HG03039 (cell line): ENCODE results near the gene HIP1.
"Not testable (repeated sequence)": the region's sequence is repeated elsewhere in the genome, so short reads cannot be mapped to it uniquely, and the experiment has no call there.

Source experiments
- ATAC-seq: cut with Tn5 transposase; IDR thresholded peaks from one replicate; pipeline ENCODE4 v1.9.1; 2021; ENCODE audit warnings: mild to moderate bottlenecking, moderate library complexity; ENCODE audit not compliant: unreplicated experiment

Gene HIP1

DNA sequence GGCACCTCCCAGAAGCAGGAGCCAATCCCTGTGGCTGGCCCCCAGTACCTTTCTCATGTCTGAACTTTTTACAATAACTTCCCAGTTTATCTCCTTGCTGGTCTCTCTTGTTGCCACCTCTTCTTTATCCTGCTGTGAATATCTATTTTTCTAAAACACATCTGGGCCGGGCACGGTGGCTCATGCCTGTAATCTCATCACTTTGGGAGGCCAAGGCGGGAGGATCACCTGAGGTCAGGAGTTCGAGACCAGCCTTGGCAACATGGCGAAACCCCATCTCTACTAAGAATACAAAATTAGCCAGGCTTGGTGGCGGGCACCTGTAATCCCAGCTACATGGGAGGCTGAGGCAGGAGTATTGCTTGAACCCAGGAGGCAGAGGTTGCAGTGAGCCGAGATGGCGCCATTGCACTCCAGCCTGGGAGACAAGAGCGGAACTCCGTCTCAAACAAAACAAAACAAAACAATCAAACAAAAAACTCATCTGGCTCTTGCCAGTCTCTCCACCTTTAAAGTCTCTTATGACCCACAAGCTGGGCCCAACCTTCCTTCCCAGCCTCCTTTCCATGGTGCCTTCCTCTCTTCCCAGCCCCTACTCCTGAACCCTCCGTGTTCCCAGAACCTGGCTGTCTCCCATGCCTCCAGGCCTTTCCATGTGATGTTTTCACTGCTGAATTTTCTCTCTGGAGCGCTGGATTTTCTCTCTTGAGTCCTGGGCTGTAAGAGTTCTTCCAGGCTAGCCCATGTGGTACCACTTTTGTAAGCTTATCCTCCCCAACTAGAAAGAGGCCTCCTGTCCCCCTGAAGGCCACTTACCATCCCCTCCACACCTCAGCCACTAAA, 51.3 kb downstream of the HIP1 start:
- ATAC-seq, result no peak

DNA sequence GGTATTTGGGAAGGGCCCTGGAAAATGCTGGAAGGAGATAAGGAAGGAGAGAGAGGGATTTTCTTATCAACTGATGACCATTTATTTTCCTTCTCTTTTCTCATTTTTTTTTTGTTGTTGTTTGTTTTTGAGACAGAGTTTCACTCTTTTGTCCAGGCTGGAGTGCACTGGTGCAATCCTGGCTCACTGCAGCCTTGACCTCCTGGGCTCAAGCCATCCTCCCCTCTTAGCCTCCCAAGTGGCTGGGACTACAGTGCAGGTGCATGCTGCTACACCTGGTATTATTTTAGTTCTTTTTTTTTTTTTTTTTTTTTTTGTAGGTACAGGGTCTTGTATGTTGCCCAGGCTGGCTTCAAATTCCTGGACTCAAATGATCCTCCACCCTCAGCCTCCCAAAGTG, 52.2 kb downstream of the HIP1 start:
- no peak for ATAC-seq

DNA sequence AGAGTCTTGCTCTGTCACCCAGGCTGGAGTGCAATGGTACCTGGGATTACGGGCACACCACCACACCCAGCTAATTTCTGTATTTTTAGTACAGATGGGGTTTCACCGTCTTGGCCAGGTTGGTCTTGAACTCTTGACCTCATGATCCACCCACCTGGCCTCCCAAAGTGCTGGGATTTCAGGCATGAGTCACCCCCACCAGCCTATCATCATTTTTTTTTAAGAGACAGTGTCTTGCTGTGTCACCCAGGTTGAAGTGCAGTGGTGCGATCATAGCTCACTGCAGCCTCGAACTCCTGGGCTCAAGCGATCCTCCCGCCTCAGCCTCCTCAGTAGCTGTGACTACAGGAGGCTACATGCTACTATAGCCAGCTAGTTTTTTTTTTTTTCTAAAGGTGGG, 56.7 kb downstream of the HIP1 start:
- ATAC-seq, result not testable (repeated sequence)

DNA sequence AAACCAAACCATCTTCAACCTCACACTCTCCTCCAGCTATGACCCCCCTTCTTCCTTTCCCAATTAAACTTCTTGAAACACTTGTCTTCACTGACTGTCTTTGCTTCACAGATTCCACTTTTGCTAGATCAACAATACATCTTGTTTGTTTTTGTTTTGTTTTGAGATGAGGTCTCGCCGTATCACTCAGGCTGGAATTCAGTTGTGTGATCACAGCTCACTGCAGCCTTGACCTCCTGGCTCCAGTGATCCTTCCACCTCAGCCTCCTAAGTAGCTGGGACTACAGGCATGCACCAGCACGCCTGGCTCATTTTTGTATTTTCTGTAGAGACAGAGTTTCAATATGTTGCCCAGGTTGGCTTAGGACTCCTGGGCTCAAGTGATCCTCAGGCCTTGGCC, 59.7 kb downstream of the HIP1 start:
- ATAC-seq, result no peak

DNA sequence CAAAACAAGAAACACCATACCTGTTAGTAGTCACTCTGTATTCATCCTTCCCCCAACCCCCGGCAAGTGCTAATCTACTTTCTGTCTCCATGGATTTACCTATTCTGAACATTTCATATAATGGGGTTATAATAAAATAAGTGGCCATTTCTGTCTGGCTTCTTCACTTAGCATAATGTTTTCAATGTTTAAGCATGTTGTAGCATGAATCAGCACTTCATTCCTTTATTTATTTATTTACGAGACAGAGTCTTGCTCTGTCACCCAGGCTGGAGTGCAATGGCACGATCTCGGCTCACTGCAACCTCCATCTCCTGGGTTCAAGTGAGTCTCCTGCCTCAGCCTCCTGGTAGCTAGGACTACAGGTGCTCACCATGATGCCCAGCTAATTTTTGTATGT, 69.2 kb downstream of the HIP1 start:
- ATAC-seq, result no peak

DNA sequence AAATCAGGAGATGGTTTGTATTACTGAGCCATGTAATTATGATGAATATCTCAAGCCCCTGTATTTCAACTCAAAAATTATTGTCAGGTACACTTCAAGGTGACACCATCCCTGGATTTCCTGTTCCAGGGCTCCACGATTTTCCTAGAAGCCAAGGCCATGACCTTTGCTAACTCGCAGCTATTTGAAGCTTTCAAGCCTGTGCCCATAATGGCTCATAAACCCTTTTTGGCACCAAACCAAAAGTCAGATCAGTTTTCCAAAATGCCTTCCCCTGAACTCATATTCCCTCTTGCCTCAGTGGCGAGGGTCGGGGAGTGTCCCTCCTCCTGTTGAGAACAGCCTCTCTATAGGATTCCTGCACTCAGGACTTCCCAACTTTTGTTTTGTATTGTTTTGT, 70.8 kb downstream of the HIP1 start:
- no peak for ATAC-seq

DNA sequence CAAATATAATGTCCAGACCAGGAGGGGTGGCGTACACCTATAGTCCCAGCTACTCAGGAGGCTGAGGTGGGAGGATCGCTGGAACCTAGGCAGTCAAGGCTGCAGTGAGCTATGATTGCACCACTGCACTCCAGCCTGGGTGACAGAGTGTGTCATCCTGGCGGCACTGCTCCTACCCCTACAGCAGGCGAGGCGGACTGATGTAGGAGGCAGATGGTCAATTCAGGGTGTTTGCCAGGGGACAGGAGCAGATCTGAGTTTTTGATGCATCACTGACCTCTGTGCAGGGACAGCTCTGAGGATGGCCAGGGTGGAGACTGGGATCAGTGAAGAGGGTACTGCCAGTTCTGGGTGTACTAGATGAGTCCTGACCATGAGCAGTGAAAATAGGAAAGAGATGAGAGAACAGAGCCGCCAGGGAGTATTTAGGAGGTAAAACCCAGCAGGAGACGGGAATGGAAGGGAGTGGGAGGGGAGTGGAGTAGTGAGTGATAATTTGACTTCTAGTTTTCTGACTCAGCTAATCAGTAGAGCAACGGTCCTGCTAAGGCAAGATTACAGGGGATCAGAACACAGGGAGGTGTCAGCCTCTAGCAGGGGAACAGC, 75.3 kb downstream of the HIP1 start:
- ATAC-seq, result peak; percentile 37

DNA sequence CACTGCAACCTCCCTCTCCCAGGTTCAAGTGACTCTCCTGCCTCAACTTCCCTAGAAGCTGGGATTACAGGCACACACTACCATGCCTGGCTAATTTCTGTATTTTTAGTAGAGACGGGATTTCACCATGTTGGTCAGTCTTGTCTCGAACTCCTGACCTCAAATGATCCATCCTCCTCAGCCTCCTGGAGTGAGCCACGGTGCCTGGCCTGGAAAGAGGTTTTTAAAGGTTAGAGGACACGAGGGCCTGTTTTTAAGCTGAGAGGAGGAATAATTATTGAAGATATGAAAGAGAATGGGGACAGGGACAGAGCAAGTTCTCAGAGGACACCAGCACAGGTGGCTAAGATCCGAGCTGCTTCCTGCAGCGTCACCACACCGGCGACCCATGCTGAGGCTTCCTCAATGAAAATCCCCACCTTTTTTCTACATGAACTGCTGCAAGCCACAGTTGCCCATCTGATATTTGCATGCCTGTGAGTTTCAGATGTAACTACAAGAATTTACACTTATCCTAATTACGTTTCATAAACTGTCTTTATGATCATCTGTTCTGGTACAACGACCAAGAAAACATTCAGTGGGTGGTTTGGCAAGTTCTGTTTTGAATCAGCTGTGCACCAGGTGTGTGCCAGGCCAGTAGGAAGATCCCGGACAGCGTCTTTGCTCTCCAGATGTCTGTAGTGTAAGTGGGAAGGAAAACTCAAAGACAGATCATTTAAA, 76.0 kb downstream of the HIP1 start:
- peak; percentile 69 for ATAC-seq

DNA sequence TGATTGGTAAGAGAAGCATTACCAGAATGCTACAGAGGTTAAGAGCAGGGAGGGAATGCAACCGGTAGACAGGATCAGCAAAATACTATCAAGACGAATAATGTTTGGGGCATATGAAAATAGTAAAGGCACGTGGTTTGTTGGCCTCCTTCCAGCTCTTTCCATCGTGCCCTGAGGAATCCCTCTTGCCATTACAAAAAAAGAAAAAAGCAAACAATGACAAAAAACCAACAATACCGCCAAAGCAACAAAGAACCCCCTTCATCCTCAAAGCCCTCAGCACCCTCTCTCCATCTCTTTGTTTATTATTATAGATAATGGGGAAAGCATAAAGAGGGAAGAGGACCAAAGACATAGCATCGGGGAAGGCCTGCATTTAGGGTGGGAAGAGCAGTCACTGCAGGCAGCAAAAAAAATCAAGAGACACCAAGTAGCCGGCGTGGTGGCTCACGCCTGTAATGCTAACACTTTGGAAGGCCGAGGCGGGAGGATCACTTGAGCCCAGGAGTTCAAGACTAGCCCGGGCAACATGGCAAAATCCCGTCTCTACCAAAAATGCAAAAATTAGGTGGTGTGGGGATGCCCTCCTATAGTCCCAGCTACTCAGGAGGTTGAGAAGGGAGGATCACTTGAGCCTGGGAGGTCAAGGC, 78.0 kb downstream of the HIP1 start:
- ATAC-seq, result no peak

DNA sequence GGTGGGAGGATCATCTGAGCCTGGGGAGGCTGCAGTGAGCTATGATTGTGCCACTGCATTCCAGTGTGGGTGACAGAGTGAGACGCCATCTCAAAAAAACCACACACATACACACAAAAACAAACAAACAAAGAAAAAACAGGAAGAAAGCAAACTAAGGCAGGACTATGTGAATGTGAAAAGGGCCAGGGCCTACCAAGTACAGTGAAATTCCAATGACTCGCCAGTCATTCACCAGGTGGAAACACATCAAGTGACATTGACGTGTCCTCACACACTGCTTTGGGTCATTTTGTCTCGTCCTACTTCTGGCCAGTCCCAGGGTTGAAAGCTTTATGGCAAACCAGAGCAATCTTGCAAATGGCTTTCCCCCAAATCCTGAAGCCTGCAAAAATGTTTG, 79.9 kb downstream of the HIP1 start:
- ATAC-seq, result no peak

DNA sequence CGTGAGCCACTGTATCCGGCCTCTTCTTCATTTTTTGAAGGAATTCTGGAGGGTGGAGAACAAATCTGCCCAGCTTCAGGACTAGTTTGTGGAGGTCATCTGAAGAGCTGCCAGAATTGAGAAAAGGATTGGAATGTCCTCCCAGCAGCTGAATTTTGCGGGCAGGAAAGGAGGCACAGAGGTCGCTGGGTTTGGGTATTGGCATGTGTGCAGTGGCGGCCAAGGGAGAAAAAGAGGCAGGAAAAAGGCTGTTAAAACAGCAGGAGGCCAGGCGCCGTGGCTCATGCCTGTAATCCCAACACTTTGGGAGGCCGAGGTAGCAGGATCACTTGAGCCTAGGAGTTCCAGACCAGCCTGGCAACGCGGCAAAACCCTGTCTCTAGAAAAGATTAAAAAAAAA, 80.4 kb downstream of the HIP1 start:
- ATAC-seq, result no peak

DNA sequence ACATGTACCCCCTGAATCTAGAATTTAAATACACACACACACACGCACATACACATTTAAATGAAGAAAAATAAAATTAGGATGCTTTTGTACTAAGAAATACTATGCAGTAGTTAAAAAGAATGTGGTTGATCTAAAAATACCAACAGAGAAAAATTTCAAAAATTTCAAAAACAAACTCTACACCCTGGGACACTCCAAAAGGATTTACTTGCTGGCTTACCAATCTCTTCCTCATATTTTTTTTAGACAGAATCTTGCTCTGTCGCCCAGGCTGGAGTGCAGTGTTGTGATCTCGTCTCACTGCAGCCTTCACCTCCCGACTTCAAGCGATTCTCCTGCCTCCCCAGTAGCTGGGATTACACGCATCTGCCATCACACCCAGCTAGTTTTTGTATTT, 80.9 kb downstream of the HIP1 start:
- no peak for ATAC-seq

DNA sequence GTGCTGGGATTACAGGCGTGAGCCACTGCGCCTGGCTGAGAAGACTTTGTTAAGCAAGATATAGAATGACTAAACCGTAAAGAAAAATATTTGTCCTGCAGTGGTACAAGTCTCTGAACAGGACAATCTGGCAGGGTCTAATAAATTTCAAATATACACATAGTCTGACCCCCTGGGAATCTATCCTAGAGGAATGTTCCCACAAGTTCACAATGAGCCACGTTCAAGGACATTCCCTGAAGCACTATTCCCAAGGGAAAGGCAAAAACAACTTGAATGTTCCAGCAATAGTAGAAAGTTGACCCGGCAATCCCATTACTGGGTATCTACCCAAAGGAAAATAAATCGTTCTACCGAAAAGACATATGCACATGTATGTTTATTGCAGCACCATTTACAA, 82.0 kb downstream of the HIP1 start:
- no peak for ATAC-seq

DNA sequence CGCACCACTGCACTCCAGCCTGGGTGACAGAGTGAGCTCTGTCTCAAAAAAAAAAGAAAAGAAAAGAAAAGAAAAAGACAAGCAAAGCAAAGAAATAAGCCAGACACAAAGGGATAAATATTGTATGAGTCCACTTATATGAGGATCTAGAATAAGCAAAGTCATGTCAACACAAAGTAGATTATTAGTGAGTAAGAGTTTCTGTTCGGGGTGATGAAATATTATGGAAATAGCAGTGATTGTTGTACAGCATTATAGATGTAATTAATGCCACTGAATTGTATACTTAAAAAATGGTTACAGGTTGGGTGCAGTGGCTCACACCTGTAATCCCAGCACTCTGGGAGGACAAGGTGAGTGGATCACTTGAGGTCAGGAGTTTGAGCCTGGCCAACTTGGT, 83.2 kb downstream of the HIP1 start:
- no peak for ATAC-seq

DNA sequence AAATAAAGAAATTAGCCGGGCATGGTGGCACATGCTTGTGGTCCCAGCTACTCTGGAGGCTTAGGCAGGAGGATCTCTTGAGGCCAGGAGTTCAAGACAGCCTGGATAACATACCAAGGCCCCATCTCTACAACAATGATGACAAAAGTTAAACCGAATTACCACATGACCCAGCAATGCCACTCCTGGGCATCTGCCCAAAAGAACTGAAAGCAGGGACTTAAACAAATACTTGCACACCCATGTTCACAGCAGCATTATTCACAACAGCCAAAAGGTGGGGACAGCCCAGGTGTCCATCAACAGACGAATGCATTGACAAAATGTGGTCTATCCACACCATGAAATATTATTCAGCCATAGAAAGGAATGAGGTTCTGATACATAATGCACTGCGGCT, 83.9 kb downstream of the HIP1 start:
- ATAC-seq, result no peak

DNA sequence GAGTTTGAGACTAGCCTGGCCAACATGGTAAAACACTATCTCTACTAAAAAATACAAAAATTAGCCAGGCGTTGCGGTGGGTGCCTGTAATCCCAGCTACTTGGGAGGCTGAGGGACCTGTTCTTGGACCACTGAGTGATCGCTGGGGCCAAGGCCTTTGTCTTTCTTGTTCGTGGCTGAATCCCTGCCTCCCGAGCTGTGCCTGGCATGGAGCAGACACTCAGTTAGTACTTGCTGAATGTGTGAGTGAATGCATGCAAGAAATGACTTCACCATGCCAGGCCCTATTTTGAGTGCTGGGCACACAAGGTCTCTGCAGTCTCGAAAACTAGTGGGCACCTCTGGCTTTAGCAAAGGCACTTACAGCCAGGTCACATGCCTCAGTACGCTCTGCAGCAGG, 85.1 kb downstream of the HIP1 start:
- no peak for ATAC-seq

DNA sequence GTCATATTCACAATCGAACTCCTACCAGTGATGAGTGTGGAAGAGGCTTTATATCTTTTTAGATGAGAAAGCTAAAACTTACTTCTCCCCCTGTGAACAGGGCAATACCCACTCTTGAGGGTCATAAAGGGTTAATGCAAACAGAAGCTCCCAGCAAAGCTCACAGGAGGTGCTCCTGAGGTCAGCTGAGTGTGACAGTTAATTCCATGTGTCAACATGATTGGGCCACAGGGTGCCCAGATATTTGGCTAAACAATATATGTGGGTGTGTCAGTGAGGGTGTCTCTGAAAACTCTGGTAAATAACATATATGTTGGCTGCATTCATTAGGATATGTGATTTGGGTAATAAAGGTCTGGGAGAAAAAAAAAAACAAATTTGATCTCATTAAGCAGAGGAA, 86.0 kb downstream of the HIP1 start:
- ATAC-seq, result no peak

DNA sequence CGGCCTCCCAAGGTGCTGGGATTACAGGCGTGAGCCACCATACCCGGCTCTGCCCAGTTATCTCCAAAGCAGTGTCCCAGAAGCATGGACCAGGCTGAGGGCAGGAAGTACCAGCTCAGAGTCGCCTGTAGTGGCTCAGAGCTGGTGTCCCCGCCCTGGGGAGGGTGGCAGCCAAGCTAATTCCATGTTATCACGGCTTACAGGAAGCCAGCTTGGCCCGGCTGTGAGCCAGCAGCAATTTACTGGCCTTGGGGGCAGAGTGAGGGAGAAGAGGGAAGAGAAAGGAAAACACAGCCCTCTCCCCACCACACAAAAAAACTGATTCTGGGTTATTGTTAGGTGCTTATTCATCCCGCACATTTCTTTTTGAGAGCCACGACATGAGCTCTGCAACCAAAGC, 88.1 kb downstream of the HIP1 start:
- no peak for ATAC-seq

DNA sequence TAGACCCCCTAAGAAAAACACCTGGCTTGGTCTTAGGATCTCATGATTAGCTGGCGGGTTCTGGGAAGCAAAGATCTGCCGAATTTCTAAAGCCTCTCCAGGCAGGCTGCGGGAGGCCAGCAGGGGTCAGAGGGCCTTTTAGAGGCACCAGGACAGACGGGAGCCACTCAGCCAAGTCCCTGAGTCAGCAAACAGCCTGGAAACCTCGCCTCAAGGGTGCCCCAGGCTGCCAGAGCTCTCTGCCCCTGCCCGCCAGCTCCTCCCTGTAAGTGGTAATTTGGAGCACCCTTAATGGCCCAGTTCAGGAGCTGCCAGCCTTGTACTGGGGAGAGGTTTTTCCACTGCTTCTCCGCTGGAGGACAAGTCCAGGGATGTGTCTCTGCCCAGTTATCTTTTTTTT, 88.7 kb downstream of the HIP1 start:
- no peak for ATAC-seq

DNA sequence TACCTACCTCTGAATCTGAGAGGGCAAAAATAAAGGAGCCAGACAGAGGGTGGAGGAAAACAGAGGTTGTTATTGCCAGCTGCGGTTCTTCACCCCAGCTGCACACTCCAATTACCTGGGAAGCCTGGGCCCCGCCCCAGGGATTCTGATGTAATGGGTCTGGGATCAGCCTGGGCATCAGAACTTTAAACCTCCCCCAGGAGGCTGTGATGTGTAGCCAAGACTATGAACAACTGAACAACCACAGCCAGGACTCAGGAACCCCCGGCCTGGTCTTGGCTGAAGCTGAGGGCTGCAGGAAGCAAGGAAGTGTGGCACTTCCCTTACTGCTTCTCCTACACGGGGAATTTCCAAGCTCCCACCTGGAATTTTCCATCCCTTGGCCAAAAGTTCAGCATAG, 89.3 kb downstream of the HIP1 start:
- ATAC-seq, result no peak

DNA sequence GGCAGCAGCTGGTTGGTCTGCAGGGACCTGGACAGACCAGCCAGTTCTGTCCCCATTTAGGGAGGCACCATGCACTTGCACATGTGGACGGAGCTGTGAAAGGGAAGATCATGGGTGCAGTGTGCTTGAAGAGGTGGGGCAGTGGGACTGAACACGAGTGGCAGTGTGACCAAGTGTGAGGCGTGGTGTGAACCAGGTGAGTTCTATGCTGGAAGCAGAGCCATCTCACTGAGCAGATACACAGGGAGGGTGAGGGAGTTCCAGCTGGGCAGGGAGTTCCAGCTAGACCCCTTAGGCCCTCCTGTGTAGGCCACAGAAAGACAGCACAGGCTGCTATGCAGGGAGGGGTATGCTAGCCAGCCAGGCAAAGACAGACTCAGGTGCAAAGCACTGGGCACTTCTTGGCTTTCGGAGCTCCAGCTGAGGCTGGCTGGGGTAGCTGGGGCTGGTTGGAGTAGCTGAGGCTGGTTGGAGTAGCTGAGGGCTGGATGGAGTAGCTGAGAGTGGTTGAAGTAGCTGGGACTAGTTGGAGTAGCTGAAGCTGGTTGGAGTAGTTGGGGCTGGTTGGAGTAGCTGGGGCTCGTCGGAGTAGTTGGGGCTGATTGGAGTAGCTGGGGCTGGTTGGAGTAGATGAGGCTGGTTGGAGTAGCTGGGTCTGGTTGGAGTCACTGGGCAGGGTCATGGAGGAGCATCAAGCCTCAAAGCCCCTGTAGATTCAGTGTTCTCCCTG, 90.9 kb downstream of the HIP1 start:
- no peak for ATAC-seq
